Epithelial cell of prostate (primary cell): ENCODE results near the gene TIMMDC1.

Source experiments
- DNase-seq: peaks from one replicate; pipeline ENCODE4 v3.0.0-alpha.2; 2011; ENCODE audit warnings: low read depth, low spot score
- H3K27ac ChIP-seq: fragments of 450-650 bp; 2 replicates; pipeline ENCODE4 v1.5.1; 2017; ENCODE audit warnings: mild to moderate bottlenecking

TIMMDC1 gene

GRCh38 chr3:119498186-119499011 is at the start of gene TIMMDC1:
Gene TIMMDC1, plus strand, starts transcription at chr3:119498547. Its CDS starts 187 bp downstream, at chr3:119498734.
- H3K27ac ChIP-seq, result peak within 1 kb of the TSS; percentile 81
- DNase-seq, result peak; percentile 63

DNA sequence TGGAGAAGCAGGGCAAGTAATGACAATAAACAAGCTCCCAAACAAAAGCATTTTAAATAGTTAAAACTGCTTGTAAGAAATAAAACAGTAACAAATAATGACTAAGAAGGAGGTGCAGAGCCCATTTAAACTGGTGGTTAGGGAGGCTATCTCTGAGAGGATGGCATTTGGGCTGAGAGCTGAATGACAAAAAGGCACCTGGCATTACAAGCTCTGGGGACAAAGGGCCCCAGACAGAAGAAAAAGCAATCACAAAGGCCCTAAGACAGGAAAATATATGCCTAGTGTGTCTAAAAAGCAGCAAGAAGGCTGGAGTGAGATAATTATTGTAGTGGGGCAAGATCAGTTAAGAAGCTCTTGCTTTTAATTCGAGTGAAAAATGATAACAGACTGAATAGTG is 44.5 kb upstream of the TIMMDC1 start:
- no peak overlapping the region for H3K27ac ChIP-seq
- no peak for DNase-seq

- DNase-seq, result no peak
- no peak overlapping the region for H3K27ac ChIP-seq
Measured at GRCh38 chr3:119456469-119456868, 41.9 kb upstream of the TIMMDC1 start.

DNA sequence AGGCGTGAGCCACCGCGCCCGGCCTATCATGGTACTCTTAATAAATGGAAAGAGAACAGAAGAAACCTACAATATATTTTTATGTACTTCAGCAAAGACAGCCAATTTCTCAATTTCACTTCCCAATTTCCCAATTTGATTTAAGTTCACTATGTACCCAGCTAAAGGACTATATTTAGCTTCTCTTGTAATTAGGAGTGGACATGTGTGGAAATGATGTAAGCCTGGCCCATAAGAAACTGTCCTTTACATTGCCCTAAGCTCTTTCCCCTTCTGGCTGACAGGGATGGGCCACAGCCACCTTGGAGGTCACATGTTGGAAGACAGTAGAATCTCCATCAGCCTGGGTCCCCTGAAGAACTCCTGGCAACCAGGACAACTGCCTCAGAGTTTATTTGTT is 41.1 kb upstream of the TIMMDC1 start:
- no peak for DNase-seq
- H3K27ac ChIP-seq, result no peak overlapping the region

DNA sequence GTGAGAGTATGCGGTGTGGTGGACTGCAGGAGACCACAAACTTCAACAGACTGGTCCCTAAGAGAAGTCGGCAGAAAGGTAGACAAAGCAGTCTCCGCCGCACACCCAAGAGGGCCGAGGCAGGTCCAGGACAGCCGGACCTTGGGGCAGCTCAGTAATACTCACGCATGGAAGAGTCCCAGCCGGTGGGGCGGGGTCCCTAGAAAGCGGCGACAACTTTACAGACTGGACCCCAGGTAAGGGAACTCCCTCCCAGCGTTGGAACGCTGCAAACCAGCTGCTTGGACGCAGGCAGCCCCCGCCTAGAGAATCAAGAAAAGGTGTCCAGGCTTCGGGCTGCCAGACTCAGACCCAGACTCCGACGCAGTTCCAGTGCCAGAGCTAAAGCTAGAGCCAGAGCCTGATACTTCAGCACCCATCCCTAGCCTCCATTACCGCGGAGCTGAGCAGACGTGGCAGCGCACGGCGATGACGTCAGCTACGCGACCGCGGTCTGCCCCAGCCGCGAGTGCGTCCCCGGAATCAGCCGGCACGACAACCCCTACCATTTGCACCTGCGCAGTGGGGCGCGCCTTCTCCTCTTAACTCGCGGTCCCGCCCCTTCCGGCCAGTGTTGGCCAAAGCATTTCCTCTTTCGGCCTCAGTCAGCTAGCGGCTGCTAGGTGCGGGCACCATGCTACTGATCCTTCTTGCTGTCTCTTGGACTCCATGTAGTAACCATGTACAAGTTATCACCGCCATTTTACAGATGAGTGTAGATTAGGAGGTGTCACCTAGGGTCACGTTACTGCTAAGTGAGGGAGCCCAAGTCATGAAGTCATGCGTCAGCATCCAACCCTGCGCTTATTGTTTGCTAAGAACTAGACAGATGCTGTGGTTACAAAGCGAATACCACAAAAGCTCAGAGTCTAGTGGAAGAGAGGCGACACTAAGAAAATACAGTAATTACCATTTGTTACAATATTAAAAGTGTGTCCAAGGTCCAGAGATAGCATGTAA is 34.9 kb upstream of the TIMMDC1 start, which contains the start of gene TMEM39A:
TSS of gene TMEM39A (minus strand) at position 445 of the 999 bp plus-strand sequence. CDS start 1,541 bp downstream, outside the sequence.
- peak within 1 kb of the TSS; percentile 62 for H3K27ac ChIP-seq
- DNase-seq, result peak; percentile 87

- no peak overlapping the region for H3K27ac ChIP-seq
- DNase-seq, result no peak
Measured at GRCh38 chr3:119468041-119468440, 30.3 kb upstream of the TIMMDC1 start.

- H3K27ac ChIP-seq, result no peak overlapping the region
- DNase-seq, result no peak
Measured at GRCh38 chr3:119469418-119470189, 28.7 kb upstream of the TIMMDC1 start.

- DNase-seq, result no peak
- H3K27ac ChIP-seq, result no peak overlapping the region
Measured at GRCh38 chr3:119470866-119471265, 27.5 kb upstream of the TIMMDC1 start.

DNA sequence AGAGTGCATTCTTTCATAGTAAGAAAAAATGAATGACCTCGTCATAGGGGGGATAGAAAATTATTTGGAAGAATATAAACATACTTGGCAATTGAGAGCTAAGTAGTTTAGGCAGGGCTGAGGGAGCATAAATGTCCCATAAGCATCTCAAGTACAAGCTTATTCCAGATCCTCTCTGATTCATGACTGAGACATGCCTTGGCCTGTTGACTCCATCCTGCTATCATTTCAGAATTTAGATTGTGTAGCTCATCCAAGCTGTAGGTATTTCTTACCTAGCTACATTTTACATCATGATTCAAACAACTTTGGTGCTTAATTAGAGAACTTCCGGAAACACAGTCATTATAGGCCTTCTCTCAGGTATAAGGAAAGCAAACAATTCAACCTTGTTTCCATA is 17.3 kb upstream of the TIMMDC1 start:
- peak; percentile 48 for DNase-seq
- H3K27ac ChIP-seq, result peak overlapping the region; percentile 76

DNA sequence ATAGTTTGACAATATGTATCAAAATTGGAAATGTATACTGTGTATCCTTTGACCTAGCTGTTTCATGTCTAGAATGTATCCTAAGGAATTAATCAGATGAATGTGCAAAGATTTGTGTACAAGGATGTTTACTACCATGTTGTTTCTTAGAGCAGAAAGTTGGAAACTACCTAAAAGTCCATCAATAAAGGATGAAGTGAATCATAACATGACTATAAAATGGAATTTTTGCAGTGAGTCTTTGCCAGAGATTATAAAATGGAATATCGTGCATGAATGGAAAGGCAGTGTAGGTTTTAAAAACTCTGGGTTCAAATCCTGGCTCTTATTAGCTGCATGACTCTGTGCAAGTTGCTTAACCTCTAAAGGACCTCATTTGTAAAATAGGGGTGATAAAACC is 15.2 kb upstream of the TIMMDC1 start:
- H3K27ac ChIP-seq, result no peak overlapping the region
- no peak for DNase-seq

GRCh38 chr3:119485563-119485962 is 12.8 kb upstream of the TIMMDC1 start:
- no peak for DNase-seq
- no peak overlapping the region for H3K27ac ChIP-seq

DNA sequence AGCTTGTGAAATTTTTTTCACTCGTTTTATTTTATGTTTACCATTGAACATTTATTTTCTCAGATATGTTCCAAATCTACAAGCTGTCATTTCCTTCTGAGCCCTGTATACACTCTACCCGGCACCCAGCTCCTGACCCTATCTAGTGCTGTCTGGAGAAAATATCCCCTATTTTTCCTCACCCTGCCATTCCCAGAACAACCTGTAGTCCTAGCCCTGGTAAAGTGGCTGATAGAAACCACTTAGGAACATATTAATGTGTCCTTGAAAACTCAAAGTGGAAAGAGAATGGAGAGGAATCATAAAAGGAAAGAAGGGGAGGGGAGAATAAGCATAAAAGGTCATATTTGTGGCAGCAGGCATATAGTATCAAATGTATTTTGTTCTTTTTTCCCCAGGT is 8.2 kb upstream of the TIMMDC1 start:
- DNase-seq, result no peak
- H3K27ac ChIP-seq, result no peak overlapping the region

GRCh38 chr3:119492128-119492527 is 6.2 kb upstream of the TIMMDC1 start:
- no peak for DNase-seq
- H3K27ac ChIP-seq, result no peak overlapping the region

DNA sequence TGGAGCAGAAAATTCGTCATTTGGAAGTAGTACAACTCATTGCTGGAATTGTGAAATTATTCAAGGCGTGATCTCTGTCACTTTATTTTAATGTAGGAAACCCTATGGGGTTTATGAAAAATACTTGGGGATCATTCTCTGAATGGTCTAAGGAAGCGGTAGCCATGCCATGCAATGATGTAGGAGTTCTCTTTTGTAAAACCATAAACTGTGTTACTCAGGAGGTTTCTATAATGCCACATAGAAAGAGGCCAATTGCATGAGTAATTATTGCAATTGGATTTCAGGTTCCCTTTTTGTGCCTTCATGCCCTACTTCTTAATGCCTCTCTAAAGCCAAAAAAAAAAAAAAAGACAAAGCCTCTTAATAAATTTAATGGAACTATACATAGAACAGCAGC is 5.5 kb upstream of the TIMMDC1 start:
- no peak for DNase-seq

GRCh38 chr3:119494597-119494996 is 3.8 kb upstream of the TIMMDC1 start:
- no peak for DNase-seq

More for the DNA sequence above, 5.5 kb upstream of the TIMMDC1 start:
- no peak overlapping the region for H3K27ac ChIP-seq

GRCh38 chr3:119497820-119498185 is 544 bp upstream of the TIMMDC1 start:
- no peak for DNase-seq
- peak overlapping the region; percentile 81 for H3K27ac ChIP-seq

More at GRCh38 chr3:119494597-119494996, 3.8 kb upstream of the TIMMDC1 start:
- H3K27ac ChIP-seq, result no peak overlapping the region

DNA sequence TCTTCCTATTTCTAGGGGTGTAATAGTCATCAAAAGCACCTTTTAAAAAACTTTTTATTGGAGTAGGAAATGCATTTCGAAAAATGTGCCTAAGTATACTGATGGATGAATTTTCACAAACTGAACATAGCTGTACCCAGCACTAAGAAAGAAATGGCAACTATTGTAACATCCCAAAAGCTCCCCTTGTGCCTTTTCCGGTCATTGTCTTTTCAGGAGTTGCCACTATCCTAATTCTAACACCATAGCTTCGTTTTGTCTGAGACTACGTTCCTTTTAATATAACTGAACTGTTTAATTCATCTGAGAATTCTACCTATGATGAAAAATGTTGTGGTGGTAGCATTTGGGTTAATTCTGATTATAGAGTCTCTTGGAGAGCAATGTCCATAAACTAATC is 1.9 kb downstream of the TIMMDC1 start:
- H3K27ac ChIP-seq, result no peak overlapping the region
- no peak for DNase-seq

DNA sequence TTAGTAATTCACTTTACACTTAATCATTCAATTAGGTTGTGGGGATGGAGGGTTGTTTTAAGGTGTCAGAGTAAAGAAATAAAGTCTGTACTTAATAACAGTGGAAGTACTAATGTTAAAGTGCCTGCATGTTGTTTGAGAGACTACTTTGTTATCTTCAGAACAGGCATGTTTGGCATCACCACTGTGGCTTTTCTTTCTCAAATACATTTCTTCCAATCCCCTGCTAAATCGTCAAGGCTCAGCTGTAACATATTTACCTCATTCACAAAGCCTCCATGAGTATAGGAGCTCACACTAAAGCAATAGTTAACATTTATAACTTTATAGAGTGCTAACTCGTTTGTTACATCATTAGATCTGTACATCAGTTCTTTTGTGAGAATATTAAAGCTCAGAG is 2.6 kb downstream of the TIMMDC1 start:
- H3K27ac ChIP-seq, result no peak overlapping the region
- DNase-seq, result no peak

- no peak overlapping the region for H3K27ac ChIP-seq
Measured at GRCh38 chr3:119506631-119507030, 8.3 kb downstream of the TIMMDC1 start.

GRCh38 chr3:119507404-119507803 is 9.1 kb downstream of the TIMMDC1 start:
- no peak overlapping the region for H3K27ac ChIP-seq
- DNase-seq, result no peak

More at GRCh38 chr3:119506631-119507030, 8.3 kb downstream of the TIMMDC1 start:
- no peak for DNase-seq
